Right lobe of liver (tissue), 4 donors: ENCODE data around the gene AQP7.

Experiments used
- POLR2A ChIP-seq: fragments of 450-650 bp; IDR thresholded peaks from one replicate; pipeline ENCODE4 v1.6.1; 2017; ENCODE audit warnings: antibody characterized with exemption, mild to moderate bottlenecking
- TF ChIP-seq, protein P1 (sequence below), 4 donors: fragments of 200-600 bp in 3 of 4; fragments of 450-650 bp in 1 of 4; IDR thresholded peaks; one replicate each; pipeline versions ENCODE4 v1.5.1 to v1.8.0; 2016 to 2022; ENCODE audit warnings: antibody characterized with exemption in 4 of 4, mild to moderate bottlenecking in 2 of 4
- donor health status: DM: no; HTN: no; CAD: no.
- donor health status: DM: no; HTN: no; CAD: no.
- donor health status: DM: no; HTN: yes; CAD: no.

DNA sequence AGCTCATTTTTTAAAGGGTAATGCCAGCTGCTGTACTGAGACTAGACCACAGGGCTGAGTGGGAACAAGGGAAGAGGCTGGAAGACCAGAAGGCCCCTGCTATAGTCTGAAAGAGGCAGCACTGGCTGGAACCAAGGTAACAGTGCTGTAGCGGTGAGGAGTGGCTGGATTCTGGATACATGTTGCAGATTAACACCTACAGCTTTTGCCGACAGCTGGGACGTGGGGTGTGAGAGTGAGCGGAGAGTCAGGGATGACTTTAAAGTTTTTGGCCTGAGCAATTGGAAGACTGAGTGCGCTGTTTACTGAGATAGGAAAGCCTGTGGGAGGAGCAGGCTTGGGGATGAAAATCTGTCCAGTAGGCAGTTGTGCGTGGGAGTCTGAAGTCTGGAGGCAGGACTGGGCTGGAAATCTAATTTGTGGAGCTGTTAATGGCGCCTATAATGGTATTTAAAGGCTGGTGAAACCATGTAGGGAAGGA, 26.5 kb downstream of the AQP7 start:
- TF ChIP-seq POLR2A: no peak
- TF ChIP-seq, protein P1, sequence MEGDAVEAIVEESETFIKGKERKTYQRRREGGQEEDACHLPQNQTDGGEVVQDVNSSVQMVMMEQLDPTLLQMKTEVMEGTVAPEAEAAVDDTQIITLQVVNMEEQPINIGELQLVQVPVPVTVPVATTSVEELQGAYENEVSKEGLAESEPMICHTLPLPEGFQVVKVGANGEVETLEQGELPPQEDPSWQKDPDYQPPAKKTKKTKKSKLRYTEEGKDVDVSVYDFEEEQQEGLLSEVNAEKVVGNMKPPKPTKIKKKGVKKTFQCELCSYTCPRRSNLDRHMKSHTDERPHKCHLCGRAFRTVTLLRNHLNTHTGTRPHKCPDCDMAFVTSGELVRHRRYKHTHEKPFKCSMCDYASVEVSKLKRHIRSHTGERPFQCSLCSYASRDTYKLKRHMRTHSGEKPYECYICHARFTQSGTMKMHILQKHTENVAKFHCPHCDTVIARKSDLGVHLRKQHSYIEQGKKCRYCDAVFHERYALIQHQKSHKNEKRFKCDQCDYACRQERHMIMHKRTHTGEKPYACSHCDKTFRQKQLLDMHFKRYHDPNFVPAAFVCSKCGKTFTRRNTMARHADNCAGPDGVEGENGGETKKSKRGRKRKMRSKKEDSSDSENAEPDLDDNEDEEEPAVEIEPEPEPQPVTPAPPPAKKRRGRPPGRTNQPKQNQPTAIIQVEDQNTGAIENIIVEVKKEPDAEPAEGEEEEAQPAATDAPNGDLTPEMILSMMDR (IDR thresholded peaks at IDR 0.05): no peak
